Breast epithelium (tissue), 4 donors: ENCODE data around the gene TEX9. TPM values are rescaled to one million over a fixed set of nuclear protein-coding genes. Genes with fewer than 3 reads are reported as not detected.

Source experiments
- DNase-seq, 2 donors: peaks; one replicate each; pipeline ENCODE4 v3.0.0-alpha.2; 2019; ENCODE audit warnings: low spot score in 2 of 2
- H3K27ac ChIP-seq, 2 donors: fragments of 200-600 bp; sonication (generic) in 1 of 2; one replicate each; pipeline ENCODE4 v1.5.1; 2016 to 2019; ENCODE audit warnings: mild to moderate bottlenecking in 1 of 2
- H3K27me3 ChIP-seq, 2 donors: fragments of 200-600 bp; sonication (generic) in 1 of 2; one replicate each; pipeline versions ENCODE4 v1.5.1 to v1.6.0; 2017 to 2019; ENCODE audit warnings: control low read depth in 1 of 2, mild to moderate bottlenecking in 1 of 2
- H3K36me3 ChIP-seq: fragments of 200-600 bp; one replicate; pipeline ENCODE4 v1.5.1; 2019
- H3K4me1 ChIP-seq, 2 donors: fragments of 200-600 bp; sonication (generic); one replicate each; pipeline ENCODE4 v1.5.1; 2016 to 2019; ENCODE audit warnings: control low read depth in 1 of 2
- H3K4me3 ChIP-seq, 3 donors: fragments of 200-600 bp; sonication (generic); 1 replicate in 2 of 3; 2 replicates in 1 of 3; pipeline ENCODE4 v1.5.1; 2016 to 2019; ENCODE audit warnings: mild to moderate bottlenecking in 3 of 3, moderate library complexity in 2 of 3
- H3K9me3 ChIP-seq, 2 donors: fragments of 200-600 bp; sonication (generic) in 1 of 2; one replicate each; pipeline ENCODE4 v1.5.1; 2016 to 2019; ENCODE audit warnings: control low read depth in 1 of 2
- POLR2A ChIP-seq: fragments of 450-650 bp; IDR thresholded peaks from one replicate; pipeline ENCODE4 v1.6.1; 2016; ENCODE audit warnings: antibody characterized with exemption, mild to moderate bottlenecking, moderate library complexity
- POLR2AphosphoS5 ChIP-seq, 3 donors: sonication (generic); formaldehyde crosslinking; IDR thresholded peaks; one replicate each; pipeline ENCODE4 v1.6.1; 2017; ENCODE audit warnings: antibody characterized with exemption in 3 of 3
- intact Hi-C: fragments of 100-400 bp; cut with DNase I; formaldehyde crosslinking; loops from one replicate; pipeline ENCODE4 v1.15.1; 2023; ENCODE audit warnings: low total_unique reads
- total RNA-seq, 3 donors: library from RNA; depleted of rRNA; stranded (reverse); fragments of >200 nt; gene quantifications; one replicate each; pipeline ENCODE4 v1.1.0, GENCODE V29; 2016
- TF ChIP-seq, protein P1 (sequence below), 3 donors: fragments of 450-650 bp; IDR thresholded peaks; one replicate each; pipeline ENCODE4 v1.5.1; 2016 to 2017; ENCODE audit warnings: antibody characterized with exemption in 3 of 3, mild to moderate bottlenecking in 3 of 3, moderate library complexity in 3 of 3

Gene TEX9
- total RNA-seq, 3 donors from 2014 or later: 3.4 to 38.2 (median 32.1) TPM

DNA sequence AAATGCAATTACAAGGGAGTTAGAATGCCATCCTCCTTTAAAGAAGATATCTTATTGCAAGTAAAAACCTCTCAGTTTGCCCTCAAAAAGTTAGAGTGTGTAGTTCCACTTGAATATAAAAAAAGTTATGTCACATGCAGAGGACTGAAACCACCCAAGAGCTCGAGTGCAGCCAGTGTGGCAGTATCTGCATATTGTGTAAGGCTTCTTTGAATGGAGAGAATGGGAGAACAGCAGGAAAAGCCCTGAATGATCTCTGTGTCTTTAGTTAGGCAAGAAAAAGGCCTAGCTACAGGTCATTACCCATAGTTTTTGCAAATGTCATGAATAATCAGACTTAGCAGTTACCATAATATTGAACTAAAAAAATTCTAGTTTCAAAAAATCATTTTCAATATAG is 13.9 kb upstream of the TEX9 start:
- no peak for DNase-seq
- Histone ChIP-seq H3K4me3 (no peak overlapping the region), H3K9me3 (no peaks in the 10 kb centered on the region), H3K4me1 (peaks cover 0 to 6% of the 10 kb centered on the region in 2 donors), H3K36me3 (no peaks in the 10 kb centered on the region), H3K27ac (no peak overlapping the region), H3K27me3 (no peaks in the 10 kb centered on the region)
- TF ChIP-seq POLR2AphosphoS5 (IDR thresholded peaks at IDR 0.05): no peak
- TF ChIP-seq, protein P1, sequence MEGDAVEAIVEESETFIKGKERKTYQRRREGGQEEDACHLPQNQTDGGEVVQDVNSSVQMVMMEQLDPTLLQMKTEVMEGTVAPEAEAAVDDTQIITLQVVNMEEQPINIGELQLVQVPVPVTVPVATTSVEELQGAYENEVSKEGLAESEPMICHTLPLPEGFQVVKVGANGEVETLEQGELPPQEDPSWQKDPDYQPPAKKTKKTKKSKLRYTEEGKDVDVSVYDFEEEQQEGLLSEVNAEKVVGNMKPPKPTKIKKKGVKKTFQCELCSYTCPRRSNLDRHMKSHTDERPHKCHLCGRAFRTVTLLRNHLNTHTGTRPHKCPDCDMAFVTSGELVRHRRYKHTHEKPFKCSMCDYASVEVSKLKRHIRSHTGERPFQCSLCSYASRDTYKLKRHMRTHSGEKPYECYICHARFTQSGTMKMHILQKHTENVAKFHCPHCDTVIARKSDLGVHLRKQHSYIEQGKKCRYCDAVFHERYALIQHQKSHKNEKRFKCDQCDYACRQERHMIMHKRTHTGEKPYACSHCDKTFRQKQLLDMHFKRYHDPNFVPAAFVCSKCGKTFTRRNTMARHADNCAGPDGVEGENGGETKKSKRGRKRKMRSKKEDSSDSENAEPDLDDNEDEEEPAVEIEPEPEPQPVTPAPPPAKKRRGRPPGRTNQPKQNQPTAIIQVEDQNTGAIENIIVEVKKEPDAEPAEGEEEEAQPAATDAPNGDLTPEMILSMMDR (IDR thresholded peaks at IDR 0.05): no peak
- TF ChIP-seq POLR2A: no peak
- intact Hi-C loops: no loop called here

GRCh38 chr15:56351957-56352506 is 13.2 kb upstream of the TEX9 start:
- Histone ChIP-seq H3K27me3 (no peaks in the 10 kb centered on the region), H3K4me1 (peaks cover 0 to 6% of the 10 kb centered on the region in 2 donors), H3K9me3 (no peaks in the 10 kb centered on the region), H3K27ac (no peak overlapping the region), H3K36me3 (no peaks in the 10 kb centered on the region), H3K4me3 (no peak overlapping the region)
- TF ChIP-seq, protein P1 (IDR thresholded peaks at IDR 0.05): no peak
- no peak for TF ChIP-seq POLR2AphosphoS5 (IDR thresholded peaks at IDR 0.05)
- TF ChIP-seq POLR2A: no peak
- intact Hi-C loops: no loop called here
- DNase-seq: no peak

- H3K4me1 ChIP-seq: peaks cover 0 to 6% of the 10 kb centered on the region in 2 donors
- no peak overlapping the region for H3K27ac ChIP-seq
- H3K36me3 ChIP-seq: no peaks in the 10 kb centered on the region
- no peaks in the 10 kb centered on the region for H3K27me3 ChIP-seq
- TF ChIP-seq, protein P1 (IDR thresholded peaks at IDR 0.05): no peak
- TF ChIP-seq POLR2AphosphoS5 (IDR thresholded peaks at IDR 0.05) (no peak), POLR2A (no peak)
- DNase-seq: no peak
- intact Hi-C loops: no loop called here
- no peaks in the 10 kb centered on the region for H3K9me3 ChIP-seq
- H3K4me3 ChIP-seq: no peak overlapping the region
Measured at GRCh38 chr15:56353119-56353518, 12.1 kb upstream of the TEX9 start.

GRCh38 chr15:56353740-56354139 is 11.5 kb upstream of the TEX9 start:
- Histone ChIP-seq H3K4me1 (peaks cover 0 to 6% of the 10 kb centered on the region in 2 donors), H3K4me3 (no peak overlapping the region), H3K27me3 (no peaks in the 10 kb centered on the region), H3K36me3 (no peaks in the 10 kb centered on the region), H3K9me3 (no peaks in the 10 kb centered on the region), H3K27ac (no peak overlapping the region)
- intact Hi-C loops: no loop called here
- no peak for DNase-seq
- no peak for TF ChIP-seq POLR2AphosphoS5 (IDR thresholded peaks at IDR 0.05)
- no peak for TF ChIP-seq POLR2A
- TF ChIP-seq, protein P1 (IDR thresholded peaks at IDR 0.05): no peak

- Histone ChIP-seq H3K36me3 (no peaks in the 10 kb centered on the region), H3K27ac (peak overlapping the region in 1 of 2 donors; percentile 29), H3K4me3 (no peak overlapping the region), H3K27me3 (no peaks in the 10 kb centered on the region), H3K9me3 (no peaks in the 10 kb centered on the region), H3K4me1 (peaks cover 0 to 6% of the 10 kb centered on the region in 2 donors)
- DNase-seq: peak in 1 of 2 donors; percentile 58
- TF ChIP-seq, protein P1 (IDR thresholded peaks at IDR 0.05): no peak
- TF ChIP-seq POLR2AphosphoS5 (IDR thresholded peaks at IDR 0.05): no peak
- no peak for TF ChIP-seq POLR2A
- intact Hi-C loops: no loop called here
Measured at GRCh38 chr15:56356616-56357015, 8.6 kb upstream of the TEX9 start.
